Measurements from ENCODE around the gene RUNX3. TPM values are rescaled to one million over a fixed set of nuclear protein-coding genes. Genes with fewer than 3 reads are reported as not detected.

RUNX3 gene
- total RNA-seq, 2 experiments from 2014 or later, result 12.2 to 39.5 TPM

GRCh38 chr1:24963099-24963872, 33.2 kb upstream of the RUNX3 start:
- POLR2A ChIA-PET, result interaction anchor here (0.6 kb wide), 3 partner anchors 114 to 781 kb away, joined by 3 to 4 read pairs (median 4); no protein-coding TSS in a partner anchor

GRCh38 chr1:24961961-24962861, 32.1 kb upstream of the RUNX3 start:
- H2AFZ ChIP-seq (ENCODE audit: low read length), result no peak overlapping the region

More at GRCh38 chr1:24963099-24963872, 33.2 kb upstream of the RUNX3 start:
- no peak for TF ChIP-seq EZH2phosphoT487 (IDR thresholded peaks at IDR 0.05; ENCODE audit: borderline replicate concordance, low read depth, low read length)
- TF ChIP-seq CTCF (conservative IDR thresholded peaks at IDR 0.05; ENCODE audit: low read length), result peak; percentile 50; the same call in 1 of the 2 replicates
- Histone ChIP-seq H4K20me1 (ENCODE audit: insufficient read depth, low read length) (no peaks in the 10 kb centered on the region), H3K27ac (ENCODE audit: low read depth, low read length, poor library complexity, severe bottlenecking) (no peak overlapping the region), H3K4me1 (ENCODE audit: insufficient read depth, low read length, poor library complexity, severe bottlenecking) (peaks cover 42% of the 10 kb centered on the region), H3K9me3 (ENCODE audit: low read length) (no peaks in the 10 kb centered on the region), H2AFZ (ENCODE audit: low read length) (no peak overlapping the region), H3K36me3 (ENCODE audit: insufficient read depth, low read length) (no peaks in the 10 kb centered on the region), H3K4me2 (ENCODE audit: low read length) (peak overlapping the region; percentile 85), H3K4me3 (ENCODE audit: low read depth, low read length, poor library complexity, severe bottlenecking) (peak overlapping the region; percentile 61), H3K79me2 (ENCODE audit: insufficient read depth, low read depth, low read length) (peaks cover 7% of the 10 kb centered on the region; the same call in 1 of the 2 replicates), H3K9me2 (ENCODE audit: insufficient read depth, low read length) (no peaks in the 10 kb centered on the region)
- intact Hi-C loops (cut with micrococcal nuclease; ENCODE audit: unreplicated experiment), result loop anchor here (1.0 kb wide), 1 partner anchor 69 kb away; no protein-coding TSS in a partner anchor
- no TSS peak for BruUV-seq (replicated peaks)
- peak; percentile 74 for DNase-seq (ENCODE audit: low spot score)
- CTCF ChIA-PET (ENCODE audit: unreplicated experiment), result interaction anchor here (0.6 to 1.5 kb wide), 2 partner anchors 11 to 74 kb away, joined by 3 to 4 read pairs; no protein-coding TSS in a partner anchor

More at GRCh38 chr1:24961961-24962861, 32.1 kb upstream of the RUNX3 start:
- Histone ChIP-seq H3K79me2 (ENCODE audit: insufficient read depth, low read depth, low read length) (peaks cover 7% of the 10 kb centered on the region; the same call in 1 of the 2 replicates), H3K9me2 (ENCODE audit: insufficient read depth, low read length) (no peaks in the 10 kb centered on the region), H3K9me3 (ENCODE audit: low read length) (no peaks in the 10 kb centered on the region), H3K4me1 (ENCODE audit: insufficient read depth, low read length, poor library complexity, severe bottlenecking) (peaks cover 45% of the 10 kb centered on the region), H3K4me3 (ENCODE audit: low read depth, low read length, poor library complexity, severe bottlenecking) (peak overlapping the region; percentile 61), H4K20me1 (ENCODE audit: insufficient read depth, low read length) (no peaks in the 10 kb centered on the region), H3K4me2 (ENCODE audit: low read length) (peak overlapping the region; percentile 85), H3K36me3 (ENCODE audit: insufficient read depth, low read length) (no peaks in the 10 kb centered on the region), H3K27ac (ENCODE audit: low read depth, low read length, poor library complexity, severe bottlenecking) (no peak overlapping the region)
- intact Hi-C loops (cut with micrococcal nuclease; ENCODE audit: unreplicated experiment), result no loop called here
- CTCF ChIA-PET (ENCODE audit: unreplicated experiment), result no interaction called here
- TF ChIP-seq EZH2phosphoT487 (IDR thresholded peaks at IDR 0.05; ENCODE audit: borderline replicate concordance, low read depth, low read length) (no peak), CTCF (conservative IDR thresholded peaks at IDR 0.05; ENCODE audit: low read length) (peak; percentile 71)
- POLR2A ChIA-PET, result no interaction called here
- BruUV-seq (replicated peaks), result no TSS peak
- no peak for DNase-seq (ENCODE audit: low spot score)
